ENCODE data around the gene CST5. TPM values are rescaled to one million over a fixed set of nuclear protein-coding genes. Genes with fewer than 3 reads are reported as not detected.

Gene CST5
- total RNA-seq, 4 donors from 2014 or later = 1.4 to 4.5 (median 3.7) TPM; not detected in 1

- 42% methylated on average over 2 of the region's 2 CpGs for WGBS
These were observed 8.3 kb upstream of the CST5 start for GRCh38 chr20:23887856-23888255.

GRCh38 chr20:23884771-23885162 lies 5.2 kb upstream of the CST5 start:
- H3K27me3 ChIP-seq = no peaks in the 10 kb centered on the region
- TF ChIP-seq POLR2AphosphoS5 (IDR thresholded peaks at IDR 0.05) = no peak
- TF ChIP-seq EP300 (IDR thresholded peaks at IDR 0.05) = no peak
- no peak for TF ChIP-seq POLR2A (IDR thresholded peaks at IDR 0.05; ENCODE audit: low read depth)
- no peak for TF ChIP-seq CTCF (IDR thresholded peaks at IDR 0.05)
- H3K36me3 ChIP-seq = no peaks in the 10 kb centered on the region
- peaks cover 0 to 60% (median 44%) of the 10 kb centered on the region in 4 donors for H3K4me1 ChIP-seq
- peak; percentile 90 for DNase-seq (ENCODE audit: extremely low spot score)
- no peaks in the 10 kb centered on the region for H3K9me3 ChIP-seq
- WGBS = 93% methylated on average over 3 of the region's 5 CpGs
- intact Hi-C loops (cut with DNase I) = loop anchor here (5.0 kb wide), 1 partner anchor 82 kb away; no protein-coding TSS in a partner anchor
- no peak overlapping the region for H3K4me3 ChIP-seq
- peak overlapping the region in 1 of 4 donors; percentile 40 for H3K27ac ChIP-seq (replicated peaks in 1 of 4)

More at GRCh38 chr20:23887856-23888255, 8.3 kb upstream of the CST5 start:
- intact Hi-C loops (cut with DNase I) = no loop called here
- Histone ChIP-seq H3K4me3 (no peak overlapping the region), H3K9me3 (no peaks in the 10 kb centered on the region), H3K27me3 (no peaks in the 10 kb centered on the region), H3K36me3 (no peaks in the 10 kb centered on the region), H3K4me1 (peaks cover 0 to 34% (median 24%) of the 10 kb centered on the region in 4 donors), H3K27ac (replicated peaks in 1 of 4) (no peak overlapping the region)
- TF ChIP-seq POLR2AphosphoS5 (IDR thresholded peaks at IDR 0.05) (no peak), POLR2A (IDR thresholded peaks at IDR 0.05; ENCODE audit: low read depth) (no peak), EP300 (IDR thresholded peaks at IDR 0.05) (no peak)
- no peak for DNase-seq (ENCODE audit: extremely low spot score)

- 87% methylated on average over 5 of the region's 5 CpGs for WGBS
- Histone ChIP-seq H3K36me3 (no peaks in the 10 kb centered on the region), H3K9me3 (no peaks in the 10 kb centered on the region), H3K4me1 (peaks cover 0 to 60% (median 47%) of the 10 kb centered on the region in 4 donors), H3K27me3 (no peaks in the 10 kb centered on the region), H3K4me3 (no peak overlapping the region), H3K27ac (replicated peaks in 1 of 4) (peak overlapping the region in 2 of 4 donors; percentile 33 to 40)
- intact Hi-C loops (cut with DNase I) = loop anchor here (5.0 kb wide), 1 partner anchor 82 kb away; no protein-coding TSS in a partner anchor
- DNase-seq (ENCODE audit: extremely low spot score) = no peak
- TF ChIP-seq CTCF (IDR thresholded peaks at IDR 0.05) (no peak), POLR2AphosphoS5 (IDR thresholded peaks at IDR 0.05) (no peak), EP300 (IDR thresholded peaks at IDR 0.05) (no peak), POLR2A (IDR thresholded peaks at IDR 0.05; ENCODE audit: low read depth) (no peak)
These were observed 4.7 kb upstream of the CST5 start for GRCh38 chr20:23884136-23884770.

- no peak for DNase-seq (ENCODE audit: extremely low spot score)
- no peaks in the 10 kb centered on the region for H3K27me3 ChIP-seq
- H3K27ac ChIP-seq (replicated peaks in 1 of 4) = peak overlapping the region in 3 of 4 donors; percentile 78 to 83 (median 79)
- intact Hi-C loops (cut with DNase I) = loop anchor here (5.0 kb wide), 1 partner anchor 79 kb away; no protein-coding TSS in a partner anchor
- H3K36me3 ChIP-seq = no peaks in the 10 kb centered on the region
- H3K9me3 ChIP-seq = no peaks in the 10 kb centered on the region
- H3K4me3 ChIP-seq = no peak overlapping the region
- 73% methylated on average over 3 of the region's 6 CpGs for WGBS
- TF ChIP-seq POLR2AphosphoS5 (IDR thresholded peaks at IDR 0.05) = no peak
- TF ChIP-seq POLR2A (IDR thresholded peaks at IDR 0.05; ENCODE audit: low read depth) = no peak
- TF ChIP-seq CTCF (IDR thresholded peaks at IDR 0.05) = no peak
- TF ChIP-seq EP300 (IDR thresholded peaks at IDR 0.05) = no peak
- peaks cover 0 to 77% (median 67%) of the 10 kb centered on the region in 4 donors for H3K4me1 ChIP-seq
These were observed 1.8 kb upstream of the CST5 start for GRCh38 chr20:23881371-23881770.

GRCh38 chr20:23880417-23880816 lies 869 bp upstream of the CST5 start:
- DNase-seq (ENCODE audit: extremely low spot score) = peak; percentile 29
- no peak overlapping the region for H3K4me3 ChIP-seq
- peaks cover 0 to 83% (median 77%) of the 10 kb centered on the region in 4 donors for H3K4me1 ChIP-seq
- WGBS = 57% methylated on average over 4 of the region's 4 CpGs
- H3K36me3 ChIP-seq = no peaks in the 10 kb centered on the region
- H3K27me3 ChIP-seq = no peaks in the 10 kb centered on the region
- TF ChIP-seq CTCF (IDR thresholded peaks at IDR 0.05) (no peak), POLR2AphosphoS5 (IDR thresholded peaks at IDR 0.05) (peak in 1 of 2 donors; percentile 6)
- peak overlapping the region; percentile 77 to 83 (median 78) for H3K27ac ChIP-seq (replicated peaks in 1 of 4)
- intact Hi-C loops (cut with DNase I) = loop anchor here (5.0 kb wide), 1 partner anchor 78 kb away; no protein-coding TSS in a partner anchor
- no peaks in the 10 kb centered on the region for H3K9me3 ChIP-seq
